H1 (cell line): ENCODE measurements around the gene SMG7. TPM values are rescaled to one million over a fixed set of nuclear protein-coding genes. Genes with fewer than 3 reads are reported as not detected.

Source experiments
- CTCF ChIA-PET: fragments of 300-600 bp; sonication (Branson Sonifier 250); formaldehyde crosslinking; loops from one replicate; lab custom pipeline; 2021; ENCODE audit not compliant: partially characterized antibody; lab: Charles Lee
- POLR2A ChIA-PET: fragments of 300-600 bp; sonication (Branson Sonifier 250); formaldehyde crosslinking; loops from one replicate; lab custom pipeline; 2021; ENCODE audit warnings: inconsistent platforms; ENCODE audit not compliant: partially characterized antibody; lab: Charles Lee
- DNase-seq, 2 experiments: peaks; one replicate each; pipeline versions ENCODE4 v3.0.0 to v3.0.0-alpha.2; 2010 to 2022; ENCODE audit warnings: low spot score in 2 of 2, low read depth in 1 of 2, mixed read lengths in 1 of 2
- FAIRE-seq: peaks from 2 replicates; lab custom pipeline; 2011; peaks lifted over from hg19 to GRCh38; lab: Jason Lieb, UNC
- H2AFZ ChIP-seq: 2 replicates; pipeline ENCODE4 v1.8.1; 2012; ENCODE audit warnings: low read length, inconsistent platforms
- H2AK5ac ChIP-seq: 2 replicates; pipeline ENCODE4 v1.6.1; 2013; ENCODE audit warnings: low read depth, low read length
- H2BK120ac ChIP-seq: replicated peaks from 2 replicates; pipeline ENCODE3; 2013; ENCODE audit warnings: low read depth, low read length, inconsistent platforms
- H2BK12ac ChIP-seq: 2 replicates; pipeline ENCODE4 v1.6.1; 2013; ENCODE audit warnings: low read depth, low read length
- H2BK15ac ChIP-seq: 2 replicates; pipeline ENCODE4 v1.6.1; 2013; ENCODE audit warnings: low read length
- H2BK20ac ChIP-seq: 2 replicates; pipeline ENCODE4 v1.6.1; 2013; ENCODE audit warnings: low read length
- H2BK5ac ChIP-seq: 2 replicates; pipeline ENCODE4 v1.6.1; 2013; ENCODE audit warnings: low read depth, low read length
- H3K14ac ChIP-seq: 2 replicates; pipeline ENCODE4 v1.6.1; 2013; ENCODE audit warnings: inconsistent platforms; ENCODE audit not compliant: insufficient read length
- H3K18ac ChIP-seq: 2 replicates; pipeline ENCODE4 v1.6.1; 2013; ENCODE audit warnings: low read length; ENCODE audit errors: extremely low read depth
- H3K23ac ChIP-seq: 2 replicates; pipeline ENCODE4 v1.6.1; 2013; ENCODE audit warnings: inconsistent platforms; ENCODE audit not compliant: insufficient read length
- H3K23me2 ChIP-seq: 2 replicates; pipeline ENCODE4 v1.6.1; 2013; ENCODE audit warnings: low read depth, low read length
- H3K27ac ChIP-seq: 2 replicates; pipeline ENCODE4 v1.6.1; 2011; ENCODE audit warnings: low read depth, low read length, inconsistent platforms
- H3K27me3 ChIP-seq, 4 experiments: replicated peaks in 1 of 4; 1 replicate in 1 of 4; 2 replicates in 3 of 4; pipeline versions ENCODE4 v1.6.1 to v1.8.1; 2011 to 2013; ENCODE audit warnings: low read length in 3 of 4, mild to moderate bottlenecking in 3 of 4, inconsistent platforms in 2 of 4, mixed read lengths in 2 of 4, moderate library complexity in 1 of 4; ENCODE audit not compliant: control insufficient read depth in 3 of 4, insufficient read depth in 3 of 4; ENCODE audit errors: extremely low read depth in 1 of 4
- H3K36me3 ChIP-seq, 4 experiments: 2 replicates each; pipeline versions ENCODE4 v1.6.1 to v1.8.1; 2011 to 2013; ENCODE audit warnings: mild to moderate bottlenecking in 4 of 4, low read length in 3 of 4, moderate library complexity in 2 of 4, control low read depth in 1 of 4, inconsistent platforms in 1 of 4; ENCODE audit not compliant: insufficient read depth in 4 of 4, control insufficient read depth in 2 of 4
- H3K4ac ChIP-seq: replicated peaks from 2 replicates; pipeline ENCODE3; 2013; ENCODE audit warnings: low read length, low read depth, mixed read lengths, inconsistent platforms; ENCODE audit not compliant: insufficient read length
- H3K4me1 ChIP-seq, 4 experiments: replicated peaks in 1 of 4; 1 replicate in 1 of 4; 2 replicates in 3 of 4; pipeline versions ENCODE4 v1.6.1 to v1.8.1; 2011 to 2013; ENCODE audit warnings: low read length in 3 of 4, inconsistent platforms in 2 of 4, mixed read lengths in 1 of 4; ENCODE audit not compliant: insufficient read depth in 4 of 4, control insufficient read depth in 3 of 4
- H3K4me2 ChIP-seq, 2 experiments: 2 replicates each; pipeline versions ENCODE4 v1.6.1 to v1.8.1; 2011 to 2013; ENCODE audit warnings: low read depth in 2 of 2, low read length in 2 of 2, control low read depth in 1 of 2, inconsistent platforms in 1 of 2, mild to moderate bottlenecking in 1 of 2; ENCODE audit not compliant: insufficient read depth in 1 of 2
- H3K4me3 ChIP-seq, 4 experiments: fragments of 200-600, 300-600 bp in 1 of 4; sonication (generic), shearing (Covaris generic), sonication (Bioruptor Twin) in 1 of 4; 2 replicates each; pipeline versions ENCODE4 v1.5.1 to v1.8.1; 2011 to 2016; ENCODE audit warnings: low read length in 4 of 4, low read depth in 3 of 4, control low read depth in 2 of 4, inconsistent platforms in 2 of 4, mild to moderate bottlenecking in 2 of 4, mixed read lengths in 1 of 4, moderate library complexity in 1 of 4; ENCODE audit not compliant: insufficient read depth in 2 of 4; ENCODE audit errors: extremely low read depth in 1 of 4
- H3K56ac ChIP-seq: replicated peaks from 2 replicates; pipeline ENCODE3; 2013; ENCODE audit warnings: low read depth, mild to moderate bottlenecking, mixed read lengths, low read length, inconsistent platforms; ENCODE audit not compliant: insufficient read length
- H3K79me1 ChIP-seq: 2 replicates; pipeline ENCODE4 v1.6.1; 2013; ENCODE audit warnings: low read depth, low read length, control low read depth
- H3K79me2 ChIP-seq, 2 experiments: 2 replicates each; pipeline versions ENCODE4 v1.6.1 to v1.8.1; 2012 to 2013; ENCODE audit warnings: low read length in 2 of 2, mild to moderate bottlenecking in 2 of 2, inconsistent platforms in 1 of 2; ENCODE audit not compliant: insufficient read depth in 2 of 2, control insufficient read depth in 1 of 2
- H3K9ac ChIP-seq, 4 experiments: replicated peaks in 1 of 4; 1 replicate in 1 of 4; 2 replicates in 3 of 4; pipeline versions ENCODE4 v1.6.1 to v1.8.1; 2011 to 2013; ENCODE audit warnings: low read depth in 3 of 4, low read length in 3 of 4, control low read depth in 2 of 4, mild to moderate bottlenecking in 2 of 4, moderate library complexity in 2 of 4, inconsistent platforms in 1 of 4; ENCODE audit errors: extremely low read depth in 1 of 4
- H3K9me3 ChIP-seq, 2 experiments: 2 replicates each; pipeline versions ENCODE4 v1.6.1 to v1.8.1; 2012 to 2013; ENCODE audit warnings: mild to moderate bottlenecking in 2 of 2, moderate library complexity in 2 of 2, control low read depth in 1 of 2, inconsistent platforms in 1 of 2, low read depth in 1 of 2, low read length in 1 of 2, mixed read lengths in 1 of 2; ENCODE audit not compliant: insufficient read depth in 2 of 2
- H4K20me1 ChIP-seq, 2 experiments: replicated peaks in 1 of 2; 2 replicates each; pipeline versions ENCODE3 to v1.8.1; 2011 to 2013; ENCODE audit warnings: inconsistent platforms in 2 of 2, low read length in 2 of 2, mild to moderate bottlenecking in 1 of 2; ENCODE audit not compliant: insufficient read depth in 2 of 2, control insufficient read depth in 1 of 2
- H4K5ac ChIP-seq: 2 replicates; pipeline ENCODE4 v1.6.1; 2013; ENCODE audit warnings: low read length, low read depth, mixed read lengths, inconsistent platforms; ENCODE audit not compliant: insufficient read length
- H4K8ac ChIP-seq: 2 replicates; pipeline ENCODE4 v1.8.0; 2013; ENCODE audit warnings: mild to moderate bottlenecking, moderate library complexity, low read length, inconsistent platforms; ENCODE audit not compliant: insufficient read depth; ENCODE audit errors: extremely low read depth
- H4K91ac ChIP-seq: replicated peaks from 2 replicates; pipeline ENCODE3; 2013; ENCODE audit warnings: low read length, mixed read lengths, inconsistent platforms; ENCODE audit not compliant: insufficient read length
- CTBP2 ChIP-seq: IDR thresholded peaks from 2 replicates; pipeline ENCODE4 v1.7.0; 2011; ENCODE audit warnings: borderline replicate concordance, mild to moderate bottlenecking, moderate library complexity, mixed read lengths, low read length; ENCODE audit not compliant: insufficient read depth, insufficient read length
- KDM4A ChIP-seq: IDR thresholded peaks from one replicate; pipeline ENCODE4 v1.7.1; 2012; ENCODE audit warnings: low read depth, mild to moderate bottlenecking, moderate library complexity, low read length, inconsistent platforms; ENCODE audit not compliant: severe bottlenecking
- RAD21 ChIP-seq, 2 experiments: IDR thresholded peaks in 1 of 2; conservative IDR thresholded peaks in 1 of 2; 2 replicates each; pipeline ENCODE4 v1.6.1; 2011; ENCODE audit warnings: low read depth in 2 of 2, low read length in 2 of 2, improper control_type of control experiment in 1 of 2, inconsistent platforms in 1 of 2, mild to moderate bottlenecking in 1 of 2, moderate library complexity in 1 of 2
- WGBS, 2 experiments: shearing (Covaris generic) in 1 of 2; methylation state at CpG; one replicate each; pipeline versions ENCODE4 v1.1.6 to v1.1.7; 2013 to 2015; ENCODE audit warnings: low lambda C conversion rate in 2 of 2, mixed read lengths in 2 of 2, inconsistent platforms in 1 of 2, low coverage in 1 of 2, missing lambda C conversion rate in 1 of 2; ENCODE audit not compliant: insufficient replicate concordance in 2 of 2, insufficient coverage in 1 of 2, insufficient read length in 1 of 2; ENCODE audit errors: extremely low coverage in 1 of 2, missing lambda C conversion rate in 1 of 2; 5-methylcytosine and 5-hydroxymethylcytosine counted together
- polyA plus RNA-seq, 7 experiments: library from polyadenylated mRNA; depleted of rRNA in 3 of 7; stranded (reverse) in 5 of 7; unstranded in 2 of 7; fragments of >200 nt in 5 of 7; fragments of 200-250 nt in 2 of 7; gene quantifications; 1 replicate in 5 of 7; 2 replicates in 1 of 7; 4 replicates in 1 of 7; pipeline versions ENCODE4 v1.2.1 to v1.2.3, GENCODE V29; 2011 to 2013; ENCODE audit warnings: missing spikeins in 2 of 7, mixed read lengths in 2 of 7
- total RNA-seq: library from RNA; stranded (reverse); fragmentation: NEBNext Ultra II Directional; extraction: Animal tissue kit (Norgen Biotek cat#: 25700); gene quantifications from 2 replicates; pipeline ENCODE4 v1.2.1, GENCODE V29; 2021

SMG7 gene
- total and polyA plus RNA-seq, 2 of the 8 experiments (the other 6 are each of a cell fraction or from before 2014, with no cell fraction given): 39.3 to 65.6 TPM

DNA sequence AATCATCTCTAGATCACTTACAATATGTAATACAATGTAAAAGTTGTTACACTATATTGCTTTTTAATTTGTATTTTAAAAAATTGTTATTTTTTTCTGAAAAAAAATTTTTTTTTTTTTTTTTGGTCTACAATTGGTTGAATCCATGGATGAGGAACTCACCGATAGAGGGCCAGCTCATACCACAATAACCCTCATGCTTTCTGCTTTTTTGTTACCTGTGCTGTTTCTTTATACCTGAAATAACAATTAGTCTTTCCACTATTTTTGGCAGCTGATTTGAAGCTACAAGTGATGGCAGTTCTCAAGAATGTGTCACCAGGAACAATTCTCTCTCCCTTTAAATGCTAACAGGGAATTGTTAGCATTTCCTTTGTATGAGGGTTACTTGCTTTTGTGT, 12.0 kb downstream of the SMG7 start:
- Histone ChIP-seq H3K27ac (no peak overlapping the region), H3K18ac (no peak overlapping the region), H3K14ac (no peak overlapping the region), H3K23ac (no peak overlapping the region), H3K4ac (no peak overlapping the region), H2AK5ac (no peak overlapping the region), H4K20me1 (peaks cover 8% of the 10 kb centered on the region in 2 experiments), H3K9ac (no peak overlapping the region; a peak in 1 of 7 replicates), H3K9me3 (no peaks in the 10 kb centered on the region), H3K79me1 (0 out of 2 replicates have a peak, but pooled peaks cover 8% of the 10 kb centered on the region), H3K79me2 (peaks cover 12 to 97% of the 10 kb centered on the region in 2 experiments), H3K36me3 (no peaks in the 10 kb centered on the region), H2BK5ac (no peak overlapping the region), H3K56ac (no peak overlapping the region), H2BK120ac (no peak overlapping the region), H3K4me3 (no peak overlapping the region), H2BK20ac (no peak overlapping the region), H4K91ac (no peak overlapping the region), H4K8ac (no peak overlapping the region), H3K4me1 (peaks cover 0 to 9% (median 5%) of the 10 kb centered on the region in 4 experiments; a peak in 4 of 7 replicates), H2BK12ac (no peak overlapping the region), H3K23me2 (no peaks in the 10 kb centered on the region; the same call in 1 of the 2 replicates), H3K27me3 (no peaks in the 10 kb centered on the region), H4K5ac (no peak overlapping the region), H2BK15ac (no peak overlapping the region), H3K4me2 (0 out of 4 replicates have a peak overlapping the region, but pooled peaks of 1 of the 2 experiments have one; percentile 23), H2AFZ (no peak overlapping the region)
- TF ChIP-seq RAD21 (IDR thresholded peaks at IDR 0.05 in 1 of 2, conservative IDR thresholded peaks at IDR 0.05 in 1 of 2; ENCODE audit: low read depth in 2 of 2, low read length in 2 of 2): peak; percentile 33 to 36; a peak in 3 of 4 replicates
- no peak for TF ChIP-seq CTBP2
- no peak for TF ChIP-seq KDM4A
- POLR2A ChIA-PET: interaction anchor here (0.7 to 0.9 kb wide), 3 partner anchors 9 to 68 kb away, joined by 3 read pairs; no protein-coding TSS in a partner anchor
- FAIRE-seq (no peak), DNase-seq (no peak)
- WGBS, 2 experiments: 53% methylated on average over 1 of the region's 1 CpG; no CpG with 5 or more reads in 1 of the 2 experiments
- CTCF ChIA-PET: interaction anchor here (0.7 to 2.2 kb wide), 6 partner anchors 10 to 203 kb away, joined by 3 to 14 read pairs (median 4); no protein-coding TSS in a partner anchor
